SK-N-SH (cell line): Measurements from ENCODE around the gene KRCC1. TPM values are rescaled to one million over a fixed set of nuclear protein-coding genes. Genes with fewer than 3 reads are reported as not detected.

Source experiments
- CTCF ChIA-PET: fragments of 300-600, 350-600 bp; formaldehyde crosslinking; extraction: SDS; loops from one replicate; lab custom pipeline; 2021; lab: Yijun Ruan, JAX
- POLR2A ChIA-PET: fragments of 350-600 bp; sonication (Branson Sonifier 250); formaldehyde crosslinking; extraction: SDS; loops from one replicate; lab custom pipeline; 2020; ENCODE audit warnings: antibody characterized with exemption, inconsistent platforms; lab: Yijun Ruan, JAX
- DNase-seq: peaks from one replicate; pipeline ENCODE4 v3.0.0; 2012
- H2AFZ ChIP-seq: fragments of 200-600 bp; sonication (generic); 2 replicates; pipeline ENCODE4 v1.8.1; 2016; ENCODE audit warnings: antibody characterized with exemption, mild to moderate bottlenecking, low read depth
- H3F3A ChIP-seq: fragments of 200-600 bp; sonication (generic); replicated peaks from 2 replicates; pipeline ENCODE3; 2016; ENCODE audit warnings: antibody characterized with exemption, mild to moderate bottlenecking; ENCODE audit not compliant: insufficient read depth
- H3K27ac ChIP-seq, 2 experiments: fragments of 200-500 bp in 1 of 2; fragments of 200-600 bp in 1 of 2; sonication (Bioruptor generic) in 1 of 2; sonication (generic), shearing (Covaris generic) in 1 of 2; 2 replicates each; pipeline versions ENCODE4 v1.5.1 to v1.6.1; 2014 to 2016; ENCODE audit warnings: low read depth in 2 of 2, inconsistent platforms in 1 of 2, low read length in 1 of 2, mild to moderate bottlenecking in 1 of 2, mixed read lengths in 1 of 2
- H3K27me3 ChIP-seq: fragments of 200-600 bp; sonication (generic), shearing (Covaris generic); 2 replicates; pipeline ENCODE4 v1.6.1; 2016; ENCODE audit warnings: mixed run types; ENCODE audit not compliant: insufficient read depth
- H3K36me3 ChIP-seq, 2 experiments: fragments of 200-500 bp in 1 of 2; fragments of 200-600 bp in 1 of 2; sonication (Bioruptor generic) in 1 of 2; sonication (generic) in 1 of 2; replicated peaks in 1 of 2; 2 replicates each; pipeline versions ENCODE3 to v1.5.1; 2014 to 2016; ENCODE audit warnings: low read length in 1 of 2, mild to moderate bottlenecking in 1 of 2; ENCODE audit not compliant: insufficient read depth in 2 of 2, control insufficient read depth in 1 of 2
- H3K4me1 ChIP-seq, 2 experiments: fragments of 200-500 bp in 1 of 2; fragments of 200-600 bp in 1 of 2; sonication (Bioruptor generic) in 1 of 2; sonication (generic), shearing (Covaris generic) in 1 of 2; 2 replicates each; pipeline versions ENCODE4 v1.5.1 to v1.6.1; 2014 to 2016; ENCODE audit warnings: low read depth in 1 of 2, low read length in 1 of 2, mixed run types in 1 of 2; ENCODE audit not compliant: insufficient read depth in 2 of 2, control insufficient read depth in 1 of 2
- H3K4me2 ChIP-seq: fragments of 200-600 bp; sonication (generic), shearing (Covaris generic); 2 replicates; pipeline ENCODE4 v1.6.1; 2017; ENCODE audit warnings: mixed run types
- H3K4me3 ChIP-seq, 2 experiments: fragments of 200-500 bp in 1 of 2; fragments of 200-600 bp in 1 of 2; sonication (Bioruptor generic) in 1 of 2; sonication (generic), shearing (Covaris generic) in 1 of 2; 2 replicates each; pipeline versions ENCODE4 v1.5.1 to v1.8.1; 2014 to 2016; ENCODE audit warnings: low read depth in 2 of 2, inconsistent platforms in 1 of 2, low read length in 1 of 2, mild to moderate bottlenecking in 1 of 2, mixed read lengths in 1 of 2, moderate library complexity in 1 of 2
- H3K79me2 ChIP-seq: fragments of 200-600 bp; sonication (generic); 2 replicates; pipeline ENCODE4 v1.8.1; 2017; ENCODE audit warnings: mild to moderate bottlenecking; ENCODE audit not compliant: insufficient read depth
- H3K9ac ChIP-seq: fragments of 200-600 bp; sonication (generic); 2 replicates; pipeline ENCODE4 v1.6.1; 2017; ENCODE audit warnings: mixed run types
- H3K9me2 ChIP-seq: fragments of 200-600 bp; sonication (generic); 2 replicates; pipeline ENCODE4 v1.6.1; 2017; ENCODE audit warnings: mixed run types
- H3K9me3 ChIP-seq: fragments of 200-600 bp; sonication (generic); 2 replicates; pipeline ENCODE4 v1.6.1; 2017; ENCODE audit warnings: mixed run types, mild to moderate bottlenecking, moderate library complexity
- H4K20me1 ChIP-seq: fragments of 200-600 bp; sonication (generic); 2 replicates; pipeline ENCODE4 v1.6.1; 2017; ENCODE audit warnings: mild to moderate bottlenecking, mixed run types; ENCODE audit not compliant: insufficient read depth
- ELF1 ChIP-seq: IDR thresholded peaks from 2 replicates; pipeline ENCODE4 v1.4.0; 2012
- EP300 ChIP-seq, 2 experiments: IDR thresholded peaks; 2 replicates each; pipeline versions ENCODE4 v1.4.0 to v1.6.1; 2012; ENCODE audit warnings: borderline replicate concordance in 1 of 2, low read depth in 1 of 2, low read length in 1 of 2
- EZH2phosphoT487 ChIP-seq: fragments of 200-600 bp; sonication (generic); IDR thresholded peaks from 2 replicates; pipeline ENCODE4 v1.6.1; 2017; ENCODE audit warnings: low read depth, mixed run types, mild to moderate bottlenecking, antibody characterized with exemption, moderate library complexity, borderline replicate concordance
- FOSL2 ChIP-seq: IDR thresholded peaks from 2 replicates; pipeline ENCODE4 v1.4.0; 2012; ENCODE audit warnings: low read depth, mild to moderate bottlenecking, moderate library complexity, borderline replicate concordance
- FOXM1 ChIP-seq: IDR thresholded peaks from 2 replicates; pipeline ENCODE4 v1.4.0; 2012; ENCODE audit warnings: low read depth, mild to moderate bottlenecking
- GABPA ChIP-seq: IDR thresholded peaks from 2 replicates; pipeline ENCODE4 v1.4.0; 2012; ENCODE audit warnings: low read depth, mild to moderate bottlenecking
- RAD21 ChIP-seq: IDR thresholded peaks from 2 replicates; pipeline ENCODE4 v1.6.1; 2012; ENCODE audit warnings: mild to moderate bottlenecking, low read length
- RXRA ChIP-seq: IDR thresholded peaks from 2 replicates; pipeline ENCODE4 v1.4.0; 2012; ENCODE audit warnings: low read depth, mild to moderate bottlenecking, borderline replicate concordance
- SIN3A ChIP-seq: IDR thresholded peaks from 2 replicates; pipeline ENCODE4 v1.6.1; 2012; ENCODE audit warnings: low read depth, mild to moderate bottlenecking, low read length, moderate library complexity, borderline replicate concordance
- SMC3 ChIP-seq: IDR thresholded peaks from 2 replicates; pipeline ENCODE4 v1.6.1; 2012; ENCODE audit warnings: low read depth, low read length, improper control_type of control experiment
- TAF1 ChIP-seq: IDR thresholded peaks from 2 replicates; pipeline ENCODE4 v1.6.1; 2012; ENCODE audit warnings: low read depth, mild to moderate bottlenecking, low read length, moderate library complexity, borderline replicate concordance
- TCF12 ChIP-seq: IDR thresholded peaks from 2 replicates; pipeline ENCODE4 v1.4.0; 2012
- YY1 ChIP-seq: IDR thresholded peaks from 2 replicates; pipeline ENCODE4 v1.4.0; 2012; ENCODE audit warnings: low read depth, mild to moderate bottlenecking
- polyA plus RNA-seq, 3 experiments: library from polyadenylated mRNA; depleted of rRNA; stranded (reverse); fragments of >200 nt; gene quantifications; 2 replicates each; pipeline ENCODE4 v1.2.3, GENCODE V29; 2012
- TF ChIP-seq, protein P1 (sequence below): IDR thresholded peaks from 2 replicates; pipeline ENCODE4 v1.6.1; 2012; ENCODE audit warnings: mild to moderate bottlenecking, low read depth, low read length, moderate library complexity
- TF ChIP-seq, protein P2 (sequence below): fragments of 150-350 bp; IDR thresholded peaks from 2 replicates; pipeline ENCODE4 v1.6.1; 2017; ENCODE audit warnings: antibody characterized with exemption, low read length, low read depth, borderline replicate concordance
- TF ChIP-seq, protein P3 (sequence below): fragments of 200-600 bp; sonication (generic); IDR thresholded peaks from 2 replicates; pipeline ENCODE4 v1.6.1; 2017; ENCODE audit warnings: antibody characterized with exemption, mild to moderate bottlenecking, moderate library complexity
- TF ChIP-seq, protein P4 (sequence below): IDR thresholded peaks from 2 replicates; pipeline ENCODE4; 2012

Gene KRCC1
- polyA plus RNA-seq, 1 of the 3 experiments (the other 2 are of a cell fraction) = 10.7 TPM

DNA sequence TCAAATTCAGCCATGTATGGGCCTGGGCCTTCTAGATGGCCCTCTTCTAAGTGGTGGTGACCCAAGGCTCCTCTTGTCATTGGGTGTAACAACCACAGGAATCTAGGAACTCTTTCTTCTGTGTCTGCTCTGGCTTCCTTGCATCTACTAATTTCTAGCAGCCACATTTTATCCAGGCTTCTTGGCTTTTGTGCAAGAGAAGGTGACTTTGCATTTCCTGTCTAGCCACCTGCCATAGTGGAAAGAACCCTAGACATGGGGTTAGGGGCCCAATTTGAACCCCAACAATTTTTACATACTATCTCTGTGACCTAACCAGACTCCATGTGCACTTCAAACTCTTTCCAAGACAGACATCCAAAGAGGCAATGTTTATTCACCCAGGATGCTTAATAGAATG, 37.2 kb upstream of the KRCC1 start:
- ChIA-PET CTCF (interaction anchor here (0.8 to 0.9 kb wide), 3 partner anchors 11 to 32 kb away, joined by 3 read pairs; no protein-coding TSS in a partner anchor), POLR2A (no interaction called here)
- Histone ChIP-seq H4K20me1 (no peaks in the 10 kb centered on the region), H3K9me3 (no peaks in the 10 kb centered on the region), H3K27me3 (no peaks in the 10 kb centered on the region), H3K9me2 (no peaks in the 10 kb centered on the region), H3K4me1 (no peaks in the 10 kb centered on the region; a peak in 1 of 4 replicates), H3F3A (no peaks in the 10 kb centered on the region), H3K4me2 (no peak overlapping the region), H3K27ac (no peak overlapping the region), H3K9ac (no peak overlapping the region), H3K79me2 (no peaks in the 10 kb centered on the region), H2AFZ (no peak overlapping the region), H3K36me3 (no peaks in the 10 kb centered on the region), H3K4me3 (no peak overlapping the region)
- DNase-seq = no peak
- no peak for TF ChIP-seq TCF12
- TF ChIP-seq, protein P1, sequence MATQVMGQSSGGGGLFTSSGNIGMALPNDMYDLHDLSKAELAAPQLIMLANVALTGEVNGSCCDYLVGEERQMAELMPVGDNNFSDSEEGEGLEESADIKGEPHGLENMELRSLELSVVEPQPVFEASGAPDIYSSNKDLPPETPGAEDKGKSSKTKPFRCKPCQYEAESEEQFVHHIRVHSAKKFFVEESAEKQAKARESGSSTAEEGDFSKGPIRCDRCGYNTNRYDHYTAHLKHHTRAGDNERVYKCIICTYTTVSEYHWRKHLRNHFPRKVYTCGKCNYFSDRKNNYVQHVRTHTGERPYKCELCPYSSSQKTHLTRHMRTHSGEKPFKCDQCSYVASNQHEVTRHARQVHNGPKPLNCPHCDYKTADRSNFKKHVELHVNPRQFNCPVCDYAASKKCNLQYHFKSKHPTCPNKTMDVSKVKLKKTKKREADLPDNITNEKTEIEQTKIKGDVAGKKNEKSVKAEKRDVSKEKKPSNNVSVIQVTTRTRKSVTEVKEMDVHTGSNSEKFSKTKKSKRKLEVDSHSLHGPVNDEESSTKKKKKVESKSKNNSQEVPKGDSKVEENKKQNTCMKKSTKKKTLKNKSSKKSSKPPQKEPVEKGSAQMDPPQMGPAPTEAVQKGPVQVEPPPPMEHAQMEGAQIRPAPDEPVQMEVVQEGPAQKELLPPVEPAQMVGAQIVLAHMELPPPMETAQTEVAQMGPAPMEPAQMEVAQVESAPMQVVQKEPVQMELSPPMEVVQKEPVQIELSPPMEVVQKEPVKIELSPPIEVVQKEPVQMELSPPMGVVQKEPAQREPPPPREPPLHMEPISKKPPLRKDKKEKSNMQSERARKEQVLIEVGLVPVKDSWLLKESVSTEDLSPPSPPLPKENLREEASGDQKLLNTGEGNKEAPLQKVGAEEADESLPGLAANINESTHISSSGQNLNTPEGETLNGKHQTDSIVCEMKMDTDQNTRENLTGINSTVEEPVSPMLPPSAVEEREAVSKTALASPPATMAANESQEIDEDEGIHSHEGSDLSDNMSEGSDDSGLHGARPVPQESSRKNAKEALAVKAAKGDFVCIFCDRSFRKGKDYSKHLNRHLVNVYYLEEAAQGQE = no peak
- TF ChIP-seq, protein P2, sequence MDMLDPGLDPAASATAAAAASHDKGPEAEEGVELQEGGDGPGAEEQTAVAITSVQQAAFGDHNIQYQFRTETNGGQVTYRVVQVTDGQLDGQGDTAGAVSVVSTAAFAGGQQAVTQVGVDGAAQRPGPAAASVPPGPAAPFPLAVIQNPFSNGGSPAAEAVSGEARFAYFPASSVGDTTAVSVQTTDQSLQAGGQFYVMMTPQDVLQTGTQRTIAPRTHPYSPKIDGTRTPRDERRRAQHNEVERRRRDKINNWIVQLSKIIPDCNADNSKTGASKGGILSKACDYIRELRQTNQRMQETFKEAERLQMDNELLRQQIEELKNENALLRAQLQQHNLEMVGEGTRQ = no peak
- no peak for TF ChIP-seq GABPA
- TF ChIP-seq, protein P3, sequence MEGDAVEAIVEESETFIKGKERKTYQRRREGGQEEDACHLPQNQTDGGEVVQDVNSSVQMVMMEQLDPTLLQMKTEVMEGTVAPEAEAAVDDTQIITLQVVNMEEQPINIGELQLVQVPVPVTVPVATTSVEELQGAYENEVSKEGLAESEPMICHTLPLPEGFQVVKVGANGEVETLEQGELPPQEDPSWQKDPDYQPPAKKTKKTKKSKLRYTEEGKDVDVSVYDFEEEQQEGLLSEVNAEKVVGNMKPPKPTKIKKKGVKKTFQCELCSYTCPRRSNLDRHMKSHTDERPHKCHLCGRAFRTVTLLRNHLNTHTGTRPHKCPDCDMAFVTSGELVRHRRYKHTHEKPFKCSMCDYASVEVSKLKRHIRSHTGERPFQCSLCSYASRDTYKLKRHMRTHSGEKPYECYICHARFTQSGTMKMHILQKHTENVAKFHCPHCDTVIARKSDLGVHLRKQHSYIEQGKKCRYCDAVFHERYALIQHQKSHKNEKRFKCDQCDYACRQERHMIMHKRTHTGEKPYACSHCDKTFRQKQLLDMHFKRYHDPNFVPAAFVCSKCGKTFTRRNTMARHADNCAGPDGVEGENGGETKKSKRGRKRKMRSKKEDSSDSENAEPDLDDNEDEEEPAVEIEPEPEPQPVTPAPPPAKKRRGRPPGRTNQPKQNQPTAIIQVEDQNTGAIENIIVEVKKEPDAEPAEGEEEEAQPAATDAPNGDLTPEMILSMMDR = no peak
- TF ChIP-seq EP300 (IDR thresholded peaks at IDR 0.05; ENCODE audit: borderline replicate concordance in 1 of 2, low read depth in 1 of 2, low read length in 1 of 2) = no peak
- TF ChIP-seq ELF1 = no peak
- no peak for TF ChIP-seq YY1
- TF ChIP-seq TAF1 = no peak
- no peak for TF ChIP-seq FOXM1
- TF ChIP-seq SIN3A = no peak
- no peak for TF ChIP-seq RAD21
- no peak for TF ChIP-seq SMC3
- TF ChIP-seq EZH2phosphoT487 = no peak
- TF ChIP-seq FOSL2 = no peak
- no peak for TF ChIP-seq RXRA
- TF ChIP-seq, protein P4, sequence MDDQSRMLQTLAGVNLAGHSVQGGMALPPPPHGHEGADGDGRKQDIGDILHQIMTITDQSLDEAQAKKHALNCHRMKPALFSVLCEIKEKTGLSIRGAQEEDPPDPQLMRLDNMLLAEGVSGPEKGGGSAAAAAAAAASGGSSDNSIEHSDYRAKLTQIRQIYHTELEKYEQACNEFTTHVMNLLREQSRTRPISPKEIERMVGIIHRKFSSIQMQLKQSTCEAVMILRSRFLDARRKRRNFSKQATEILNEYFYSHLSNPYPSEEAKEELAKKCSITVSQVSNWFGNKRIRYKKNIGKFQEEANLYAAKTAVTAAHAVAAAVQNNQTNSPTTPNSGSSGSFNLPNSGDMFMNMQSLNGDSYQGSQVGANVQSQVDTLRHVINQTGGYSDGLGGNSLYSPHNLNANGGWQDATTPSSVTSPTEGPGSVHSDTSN = no peak
